Epithelial cell of prostate (primary cell): ENCODE measurements around the gene CBLC.

ENCODE experiments used
- DNase-seq: peaks from one replicate; pipeline ENCODE4 v3.0.0-alpha.2; 2011; ENCODE audit warnings: low read depth, low spot score
- H3K27ac ChIP-seq: fragments of 450-650 bp; 2 replicates; pipeline ENCODE4 v1.5.1; 2017; ENCODE audit warnings: mild to moderate bottlenecking

CBLC gene, protein sequence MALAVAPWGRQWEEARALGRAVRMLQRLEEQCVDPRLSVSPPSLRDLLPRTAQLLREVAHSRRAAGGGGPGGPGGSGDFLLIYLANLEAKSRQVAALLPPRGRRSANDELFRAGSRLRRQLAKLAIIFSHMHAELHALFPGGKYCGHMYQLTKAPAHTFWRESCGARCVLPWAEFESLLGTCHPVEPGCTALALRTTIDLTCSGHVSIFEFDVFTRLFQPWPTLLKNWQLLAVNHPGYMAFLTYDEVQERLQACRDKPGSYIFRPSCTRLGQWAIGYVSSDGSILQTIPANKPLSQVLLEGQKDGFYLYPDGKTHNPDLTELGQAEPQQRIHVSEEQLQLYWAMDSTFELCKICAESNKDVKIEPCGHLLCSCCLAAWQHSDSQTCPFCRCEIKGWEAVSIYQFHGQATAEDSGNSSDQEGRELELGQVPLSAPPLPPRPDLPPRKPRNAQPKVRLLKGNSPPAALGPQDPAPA

DNA sequence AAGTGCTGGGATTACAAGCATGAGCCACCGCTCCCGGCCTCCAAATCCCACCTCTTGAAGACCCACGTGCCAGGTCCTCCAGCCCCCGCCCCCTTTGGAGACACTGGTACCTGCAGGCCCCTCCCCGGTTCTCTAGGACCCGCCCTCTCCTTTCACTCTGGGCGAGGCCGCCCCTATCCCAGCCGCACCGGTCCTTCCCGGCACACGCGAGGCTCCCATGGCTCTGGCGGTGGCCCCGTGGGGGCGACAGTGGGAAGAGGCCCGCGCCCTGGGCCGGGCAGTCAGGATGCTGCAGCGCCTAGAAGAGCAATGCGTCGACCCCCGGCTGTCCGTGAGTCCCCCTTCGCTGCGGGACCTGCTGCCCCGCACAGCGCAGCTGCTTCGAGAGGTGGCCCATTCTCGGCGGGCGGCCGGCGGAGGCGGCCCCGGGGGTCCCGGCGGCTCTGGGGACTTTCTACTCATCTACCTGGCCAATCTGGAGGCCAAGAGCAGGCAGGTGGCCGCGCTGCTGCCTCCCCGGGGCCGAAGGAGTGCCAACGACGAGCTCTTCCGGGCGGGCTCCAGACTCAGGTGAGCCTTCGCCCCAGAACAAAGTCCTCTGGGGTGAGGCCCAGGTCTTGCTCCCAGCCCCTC, at the start of gene CBLC:
Gene CBLC, plus strand, starts transcription at position 176 of the 633 bp plus-strand sequence. Its CDS starts 42 bp downstream, at position 218.
- DNase-seq: peak; percentile 83
- H3K27ac ChIP-seq: peak within 1 kb of the TSS; percentile 99

DNA sequence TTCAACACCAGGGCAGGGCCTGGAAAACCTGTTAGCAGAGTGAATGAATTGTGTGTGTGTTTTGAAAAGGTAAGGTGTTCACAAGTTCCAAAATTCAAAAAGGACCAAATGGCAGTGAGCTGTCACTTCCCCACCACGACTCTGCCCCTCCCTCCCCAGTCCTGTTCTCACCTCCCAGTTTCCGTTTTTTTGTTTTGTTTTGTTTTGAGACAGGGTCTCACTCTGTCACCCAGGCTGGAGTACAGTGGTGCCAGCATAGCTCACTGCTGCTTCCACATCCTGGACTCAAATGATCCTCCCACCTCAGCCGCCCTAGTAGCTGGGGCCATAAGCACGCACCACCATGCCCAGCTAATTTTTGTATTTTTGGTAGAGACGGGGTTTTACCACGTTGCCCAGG, 49.5 kb upstream of the CBLC start:
- H3K27ac ChIP-seq: no peak overlapping the region
- no peak for DNase-seq

DNA sequence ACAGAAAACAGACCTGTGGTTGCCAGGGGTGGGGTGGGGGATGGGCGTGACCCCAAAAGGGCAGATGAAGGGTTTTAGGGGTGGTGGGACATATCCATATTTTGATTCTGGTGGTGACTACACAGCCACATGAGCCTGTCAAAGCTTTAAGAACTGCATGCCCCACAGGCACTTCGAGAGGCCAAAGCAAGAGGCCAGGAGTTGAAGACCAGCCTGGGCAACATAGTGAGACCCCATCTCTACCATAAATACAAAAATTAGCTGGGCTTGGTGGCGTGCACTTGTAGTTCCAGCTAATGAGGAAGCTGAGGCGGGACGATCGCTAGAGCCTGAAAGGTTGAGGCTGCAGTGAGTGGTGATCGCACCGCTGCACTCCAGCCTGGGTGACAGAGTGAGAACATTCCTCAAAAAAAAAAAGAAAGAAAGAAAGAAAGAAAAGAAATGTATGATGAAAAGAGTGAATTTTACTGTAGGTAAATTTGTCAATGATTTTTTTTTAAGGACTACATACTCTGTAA, 48.1 kb upstream of the CBLC start:
- no peak overlapping the region for H3K27ac ChIP-seq
- no peak for DNase-seq

DNA sequence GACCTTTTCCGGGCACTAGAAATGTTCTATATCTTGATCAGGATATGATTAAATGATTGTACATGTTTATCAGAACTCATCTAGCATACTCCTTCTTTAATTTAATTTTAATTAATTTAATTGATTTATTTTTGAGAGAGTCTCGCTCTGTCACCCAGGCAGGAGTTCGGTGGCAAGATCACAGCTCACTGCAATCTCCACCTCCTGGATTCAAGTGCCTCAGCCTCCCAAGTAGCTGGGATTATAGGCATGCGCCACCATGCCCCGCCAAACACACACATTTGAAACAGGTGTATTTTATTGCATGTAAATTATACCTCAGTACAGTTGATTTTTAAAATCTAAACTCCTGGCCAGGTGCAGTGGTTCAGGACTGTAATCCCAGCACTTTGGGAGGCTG, 46.6 kb upstream of the CBLC start:
- no peak overlapping the region for H3K27ac ChIP-seq
- no peak for DNase-seq

DNA sequence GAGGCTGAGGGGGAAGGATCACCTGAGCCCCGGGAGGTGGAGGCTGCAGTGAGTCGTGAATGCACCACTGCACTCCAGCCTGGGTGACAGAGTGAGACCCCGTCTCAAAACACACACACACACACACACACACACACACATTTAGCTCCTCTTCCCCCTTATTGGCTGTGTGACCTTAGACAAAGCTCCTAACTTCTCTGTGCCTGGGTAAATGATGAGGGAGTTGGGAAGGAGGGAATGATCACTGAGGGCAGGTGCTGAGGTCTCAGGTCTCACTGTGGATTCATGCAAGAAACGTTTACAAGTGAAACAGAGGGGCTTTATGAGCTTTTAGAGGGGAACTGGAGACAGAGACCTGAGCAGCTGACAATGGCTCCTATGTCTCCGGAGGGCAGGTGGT, 46.1 kb upstream of the CBLC start:
- no peak for DNase-seq

DNA sequence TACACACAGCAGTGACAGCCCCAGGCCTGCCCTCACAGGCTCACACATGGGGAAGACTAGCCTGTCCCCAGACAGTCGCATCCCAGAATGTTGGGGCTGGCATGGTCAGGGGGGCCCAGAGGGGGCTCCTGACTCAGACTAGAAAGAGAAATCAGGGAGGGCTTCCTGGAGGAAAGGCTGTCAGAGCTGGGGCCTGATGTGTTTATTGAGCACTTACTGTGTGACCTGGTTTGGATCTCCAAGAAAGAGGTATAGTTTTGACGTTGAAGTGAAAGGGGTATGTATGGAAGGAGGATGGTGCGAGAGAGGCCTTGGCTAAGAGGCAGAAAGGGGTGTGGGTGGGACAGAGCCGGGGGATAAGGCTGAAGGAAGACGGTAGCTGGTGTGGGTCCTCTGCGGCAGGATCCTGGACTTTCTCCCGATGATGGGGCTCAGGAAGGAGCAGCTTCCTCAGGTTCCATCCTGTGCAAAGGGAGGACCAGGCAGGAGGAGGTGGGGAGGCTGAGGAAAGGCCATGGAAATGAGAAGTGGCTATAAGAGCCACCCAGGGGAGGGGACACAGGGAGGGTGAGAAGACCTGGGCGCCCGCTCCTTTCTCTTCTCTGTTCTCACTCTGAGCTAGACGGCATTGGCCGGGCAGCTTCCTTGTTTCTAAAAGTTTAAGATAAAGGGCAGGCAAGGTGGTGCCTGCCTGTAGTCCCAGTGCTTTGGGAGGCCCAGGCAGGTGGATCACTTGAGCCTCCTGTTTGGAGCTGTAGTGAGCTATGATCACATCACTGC, 45.3 kb upstream of the CBLC start:
- DNase-seq: no peak
- H3K27ac ChIP-seq: no peak overlapping the region

More for the DNA sequence above, 46.1 kb upstream of the CBLC start:
- no peak overlapping the region for H3K27ac ChIP-seq

DNA sequence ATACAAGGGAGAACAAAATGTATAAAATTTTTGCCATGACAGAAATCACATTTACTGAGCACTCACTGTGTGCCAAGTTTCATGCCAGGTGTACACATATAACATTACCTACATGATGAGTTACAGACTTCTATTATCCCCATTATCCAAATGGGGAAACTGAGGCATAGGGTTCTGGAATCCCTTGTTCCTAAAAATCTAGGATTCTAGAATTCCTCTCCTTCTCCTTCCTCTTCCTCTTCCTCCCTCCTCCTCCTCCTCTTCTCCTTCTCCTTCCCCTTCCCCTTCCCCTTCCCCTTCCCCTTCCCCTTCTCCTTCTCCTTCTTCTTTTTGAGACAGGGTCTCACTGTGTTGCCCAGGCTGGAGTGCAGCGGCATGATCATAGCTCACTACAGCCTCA, 43.3 kb upstream of the CBLC start:
- no peak for DNase-seq
- no peak overlapping the region for H3K27ac ChIP-seq

DNA sequence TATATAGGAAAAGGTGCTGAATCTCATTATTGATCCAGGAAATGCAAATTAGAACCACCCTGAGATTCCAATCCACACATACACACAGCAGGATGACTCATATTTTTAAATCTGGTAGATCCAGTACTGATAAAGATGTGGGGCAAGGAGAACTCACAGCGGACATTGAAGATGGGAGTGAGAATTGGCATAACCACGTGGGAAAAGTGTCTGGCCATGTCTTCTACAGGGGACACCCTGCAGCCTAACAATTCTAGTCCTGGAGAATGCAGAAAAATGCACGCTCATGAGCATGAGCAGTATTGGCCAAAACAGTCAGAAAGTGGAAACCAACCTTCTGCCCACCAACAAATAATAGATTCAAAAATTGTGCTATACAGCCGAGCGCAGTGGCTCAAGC, 42.7 kb upstream of the CBLC start:
- DNase-seq: no peak
- H3K27ac ChIP-seq: no peak overlapping the region

DNA sequence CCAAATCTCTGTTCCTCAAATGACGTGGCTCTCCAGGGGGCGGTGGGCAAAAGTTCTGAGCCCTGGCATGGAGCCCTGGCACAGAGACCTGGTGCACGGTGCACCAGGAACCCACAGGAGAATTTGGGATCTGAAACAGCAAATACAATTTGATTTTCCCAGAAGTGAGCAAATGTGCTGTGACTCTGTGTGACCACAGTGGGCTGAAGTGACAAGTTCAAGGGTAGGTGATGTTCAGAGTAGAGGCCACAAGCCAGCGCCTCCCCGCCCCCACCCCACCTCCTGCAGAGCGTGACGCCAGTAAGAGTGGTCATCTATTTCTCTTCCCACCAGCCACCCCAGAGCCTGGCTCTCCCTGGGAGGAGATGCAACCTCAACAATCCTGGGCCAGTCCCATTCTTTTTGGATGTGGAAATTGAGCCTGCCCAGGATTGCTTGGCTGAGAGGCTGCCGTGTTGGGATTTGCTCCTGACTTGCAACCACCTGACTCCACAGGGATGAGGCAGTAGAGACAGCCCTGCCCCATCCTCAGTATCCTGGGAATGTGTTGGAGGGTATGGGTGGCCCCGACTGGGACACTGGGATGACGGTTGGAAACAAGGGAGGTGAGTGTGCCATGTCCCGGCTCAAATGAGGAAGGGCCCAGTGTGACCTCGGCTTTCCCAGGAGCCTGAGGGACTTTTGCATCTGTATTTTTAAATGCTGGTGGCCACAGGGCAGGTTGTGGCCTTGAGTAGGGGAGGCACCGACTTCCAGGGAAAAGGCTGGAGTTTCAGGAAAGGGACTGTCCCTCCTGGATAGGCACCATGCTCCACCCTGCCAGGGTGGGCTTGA, 40.2 kb upstream of the CBLC start:
- H3K27ac ChIP-seq: no peak overlapping the region
- DNase-seq: no peak

DNA sequence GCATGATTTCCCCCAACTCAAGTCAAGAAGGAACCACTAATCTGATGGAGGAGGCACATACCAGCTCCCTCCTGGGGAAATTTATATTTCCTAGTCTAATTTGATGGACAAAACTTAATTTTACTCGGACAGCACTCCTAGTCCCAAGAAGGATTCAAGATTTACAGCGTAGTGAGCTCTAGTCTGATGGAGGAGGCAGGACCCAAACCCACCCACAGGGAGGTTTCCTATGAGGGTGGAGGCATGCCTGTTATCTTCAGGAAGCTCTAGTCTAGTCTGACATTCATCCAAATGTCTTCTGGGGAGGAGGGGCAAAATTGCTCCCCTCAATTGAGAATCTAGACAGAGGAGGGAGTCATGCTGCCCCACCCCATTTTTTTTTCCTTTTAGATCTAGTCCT, 39.6 kb upstream of the CBLC start:
- no peak for DNase-seq
- no peak overlapping the region for H3K27ac ChIP-seq

DNA sequence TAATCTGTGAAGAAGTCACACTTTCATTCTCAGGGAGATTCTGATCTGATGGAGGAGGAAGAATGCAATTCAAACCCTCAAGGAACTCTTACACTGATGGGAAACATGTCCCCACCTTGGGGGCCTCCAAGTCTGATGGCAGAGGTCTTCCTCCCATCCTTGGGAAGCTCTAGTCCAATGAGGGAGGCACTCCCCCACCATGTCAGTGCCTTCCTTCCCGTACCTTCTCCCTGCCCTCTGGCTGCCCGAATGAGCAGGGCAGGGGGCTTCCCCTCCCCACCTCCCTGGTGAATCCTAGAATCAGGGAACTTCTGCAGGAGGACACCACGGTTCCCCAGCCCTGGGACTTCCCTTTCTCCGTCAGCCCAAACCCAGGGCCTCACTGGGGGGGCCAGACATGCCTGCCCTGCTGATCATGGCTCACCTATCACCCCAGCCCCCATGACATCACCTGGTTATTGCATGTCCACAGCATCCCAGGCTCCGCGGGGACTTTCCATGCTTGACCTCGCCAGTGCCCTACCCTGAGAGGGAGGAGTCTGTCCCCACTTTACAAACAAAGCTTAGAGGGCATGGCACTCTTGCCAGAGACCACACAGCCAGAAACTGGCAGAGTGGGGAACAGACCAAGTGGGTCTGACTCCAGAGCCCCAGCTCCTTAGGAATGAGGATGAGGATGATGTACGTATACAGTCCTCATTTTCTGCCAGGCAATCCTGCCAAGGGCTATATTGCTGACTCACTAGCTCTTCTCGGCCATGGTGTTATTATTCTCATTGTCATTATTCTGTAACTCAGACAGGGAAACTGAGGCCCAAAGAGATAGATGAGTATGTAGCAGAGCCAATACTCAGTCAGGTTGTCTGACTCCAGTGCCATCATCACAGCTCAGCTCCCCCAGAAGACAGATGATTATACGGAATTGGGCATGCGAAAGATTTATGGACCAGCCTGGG, 38.8 kb upstream of the CBLC start:
- H3K27ac ChIP-seq: no peak overlapping the region
- no peak for DNase-seq

DNA sequence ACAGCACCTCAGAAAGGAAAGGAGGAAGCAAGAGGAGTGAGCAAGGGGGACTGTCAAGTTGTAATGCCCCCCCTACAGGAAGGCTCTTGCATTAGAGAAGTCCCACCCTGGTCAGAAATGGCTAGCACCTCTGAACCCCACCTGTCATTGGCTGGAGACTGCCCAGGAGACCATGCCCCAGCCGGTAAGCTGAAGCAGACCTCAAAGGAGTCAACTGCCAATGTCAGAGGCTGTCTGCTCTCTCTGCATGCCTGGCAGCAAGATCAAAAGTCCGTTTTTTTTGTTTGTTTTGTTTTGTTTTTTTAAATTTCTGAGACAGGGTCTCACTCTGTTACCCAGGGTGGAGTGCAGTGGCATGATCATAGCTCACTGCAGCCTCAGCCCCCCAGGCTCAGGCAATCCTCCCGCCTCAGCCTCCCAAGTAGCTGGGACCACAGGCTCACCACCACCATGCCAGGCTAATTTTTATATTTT, 37.3 kb upstream of the CBLC start:
- no peak for DNase-seq
- H3K27ac ChIP-seq: peak overlapping the region; percentile 98

DNA sequence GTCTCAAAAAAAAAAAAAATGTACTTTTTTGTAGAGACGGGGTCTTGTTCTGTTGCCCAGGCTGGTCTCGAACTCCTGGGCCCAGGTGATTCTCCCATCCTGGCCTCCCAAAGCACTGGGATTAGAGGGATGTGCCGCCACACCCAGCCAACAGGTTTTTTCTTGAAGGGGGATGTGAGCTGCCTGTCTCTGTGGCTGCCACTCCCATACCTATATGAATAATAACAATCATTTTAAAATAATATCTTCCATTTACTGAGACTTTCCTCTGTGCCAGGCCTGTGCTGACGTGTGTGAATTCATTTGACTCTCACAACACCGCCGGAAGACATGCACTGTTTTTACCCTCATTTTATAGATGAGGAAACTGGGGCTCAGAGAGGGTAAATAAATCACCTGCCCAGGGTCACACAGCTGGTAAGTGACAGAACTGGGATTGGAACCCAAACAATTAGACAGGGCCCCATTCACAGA, 36.4 kb upstream of the CBLC start:
- peak; percentile 90 for DNase-seq
- peak overlapping the region; percentile 98 for H3K27ac ChIP-seq

DNA sequence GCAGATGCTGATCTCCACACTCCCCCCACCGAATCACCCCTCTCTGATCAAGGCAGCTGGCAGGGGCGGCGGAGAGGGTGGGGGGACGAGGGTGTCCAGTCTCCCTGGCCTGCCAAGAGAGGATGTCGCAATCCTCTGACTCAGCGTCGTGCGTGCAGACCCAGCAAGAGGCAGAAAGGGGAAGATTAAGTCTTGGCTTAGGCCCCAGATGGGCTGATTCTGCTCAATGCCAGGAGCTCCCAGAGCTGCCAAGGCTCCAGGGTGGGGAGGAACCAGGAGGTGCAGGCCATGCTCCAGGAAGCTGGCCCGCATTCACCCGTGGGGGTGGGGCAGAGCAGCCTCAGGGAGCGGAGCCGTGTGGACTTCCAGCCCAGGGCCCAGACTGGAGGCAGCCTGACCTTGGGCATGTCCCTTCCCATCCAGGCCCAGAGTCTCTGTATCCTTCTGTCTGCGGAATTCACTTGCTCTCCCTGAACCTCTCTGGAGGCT, 35.8 kb upstream of the CBLC start:
- H3K27ac ChIP-seq: peak overlapping the region; percentile 98
- peak; percentile 99 for DNase-seq

DNA sequence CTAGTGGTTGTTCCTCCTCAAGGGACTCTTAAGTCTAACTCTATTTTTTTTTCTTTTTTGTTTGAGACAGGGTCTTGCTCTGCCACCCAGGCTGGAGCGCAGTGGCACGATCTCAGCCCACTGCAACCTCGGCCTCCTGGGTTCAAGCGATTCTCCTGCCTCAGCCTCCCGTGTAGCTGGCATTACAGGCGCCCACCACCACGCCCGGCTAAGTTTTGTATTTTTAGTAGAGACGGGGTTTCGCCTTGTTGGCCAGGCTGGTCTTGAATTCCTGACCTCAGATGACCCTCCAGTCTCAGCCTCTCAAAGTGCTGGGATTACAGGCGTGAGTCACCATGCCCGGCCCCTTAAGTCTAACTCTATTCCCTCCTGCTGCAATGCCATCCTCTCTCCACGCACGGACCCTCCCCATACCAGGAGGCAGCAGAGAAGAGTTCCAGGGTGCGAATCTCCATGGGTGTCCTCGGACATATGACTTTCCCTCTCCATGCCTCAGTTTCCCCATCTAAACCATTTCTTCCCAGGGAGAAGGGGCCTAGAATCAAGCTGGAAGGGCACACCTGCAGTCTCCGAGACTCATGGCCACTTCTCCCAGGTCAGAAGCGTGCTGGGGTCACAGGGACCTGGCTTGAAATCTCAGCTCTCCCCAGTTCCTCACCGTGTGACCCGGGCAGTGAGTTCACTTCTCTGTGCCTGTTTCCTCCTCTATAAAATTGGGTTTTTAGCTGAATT, 35.2 kb upstream of the CBLC start:
- peak overlapping the region; percentile 98 for H3K27ac ChIP-seq
- DNase-seq: no peak

DNA sequence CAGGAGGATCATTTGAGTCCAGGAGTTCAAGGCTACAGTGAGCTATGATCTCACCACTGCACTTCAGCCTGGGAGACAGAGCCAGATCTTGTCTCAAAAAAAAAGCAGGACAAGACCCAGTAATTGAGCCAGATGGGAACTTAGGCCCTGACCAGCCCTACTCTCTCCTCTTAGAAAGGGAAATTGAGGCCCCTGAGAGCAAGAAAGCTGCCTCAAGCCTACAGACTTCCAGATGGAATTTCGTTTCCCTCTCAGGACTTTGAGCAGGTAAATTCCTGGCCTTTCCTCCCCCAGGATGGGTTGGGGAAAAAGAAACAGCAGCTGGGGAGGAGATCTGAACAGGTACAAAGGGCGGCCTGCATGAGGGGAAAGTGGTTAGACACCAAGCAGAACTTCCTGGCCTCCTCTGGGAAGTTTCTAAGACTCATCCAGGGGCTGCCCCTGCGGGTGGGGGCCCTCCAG, 32.8 kb upstream of the CBLC start:
- peak overlapping the region; percentile 5 for H3K27ac ChIP-seq

DNA sequence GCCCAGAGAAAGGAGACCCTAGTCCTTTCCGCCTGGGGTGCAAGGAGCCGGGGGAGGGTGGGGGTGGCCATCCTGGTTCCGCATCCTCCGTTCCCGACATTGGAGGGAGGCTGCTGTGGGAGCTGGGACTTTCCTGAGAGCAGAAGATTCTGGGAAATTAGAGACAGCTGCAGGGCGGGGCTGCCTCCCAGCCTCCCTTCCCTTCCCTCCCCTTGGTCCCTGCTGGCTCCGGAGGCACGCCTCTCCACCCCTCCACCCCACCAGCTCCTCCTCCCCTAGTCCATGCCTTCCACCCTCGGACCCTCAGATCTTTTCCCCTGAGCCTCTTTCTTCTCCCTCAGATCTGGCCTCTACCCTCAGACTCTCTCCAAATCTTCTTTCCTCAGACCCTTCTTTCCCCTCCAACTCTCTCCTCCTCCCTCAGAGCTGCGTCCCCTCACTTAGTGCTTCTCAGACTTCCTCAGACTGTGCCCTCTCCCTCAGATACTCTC, 32.3 kb upstream of the CBLC start:
- H3K27ac ChIP-seq: peak overlapping the region; percentile 5
- no peak for DNase-seq

More for the DNA sequence above, 32.8 kb upstream of the CBLC start:
- no peak for DNase-seq
